ENCODE measurements around the gene SZRD1.

SZRD1 gene

DNA sequence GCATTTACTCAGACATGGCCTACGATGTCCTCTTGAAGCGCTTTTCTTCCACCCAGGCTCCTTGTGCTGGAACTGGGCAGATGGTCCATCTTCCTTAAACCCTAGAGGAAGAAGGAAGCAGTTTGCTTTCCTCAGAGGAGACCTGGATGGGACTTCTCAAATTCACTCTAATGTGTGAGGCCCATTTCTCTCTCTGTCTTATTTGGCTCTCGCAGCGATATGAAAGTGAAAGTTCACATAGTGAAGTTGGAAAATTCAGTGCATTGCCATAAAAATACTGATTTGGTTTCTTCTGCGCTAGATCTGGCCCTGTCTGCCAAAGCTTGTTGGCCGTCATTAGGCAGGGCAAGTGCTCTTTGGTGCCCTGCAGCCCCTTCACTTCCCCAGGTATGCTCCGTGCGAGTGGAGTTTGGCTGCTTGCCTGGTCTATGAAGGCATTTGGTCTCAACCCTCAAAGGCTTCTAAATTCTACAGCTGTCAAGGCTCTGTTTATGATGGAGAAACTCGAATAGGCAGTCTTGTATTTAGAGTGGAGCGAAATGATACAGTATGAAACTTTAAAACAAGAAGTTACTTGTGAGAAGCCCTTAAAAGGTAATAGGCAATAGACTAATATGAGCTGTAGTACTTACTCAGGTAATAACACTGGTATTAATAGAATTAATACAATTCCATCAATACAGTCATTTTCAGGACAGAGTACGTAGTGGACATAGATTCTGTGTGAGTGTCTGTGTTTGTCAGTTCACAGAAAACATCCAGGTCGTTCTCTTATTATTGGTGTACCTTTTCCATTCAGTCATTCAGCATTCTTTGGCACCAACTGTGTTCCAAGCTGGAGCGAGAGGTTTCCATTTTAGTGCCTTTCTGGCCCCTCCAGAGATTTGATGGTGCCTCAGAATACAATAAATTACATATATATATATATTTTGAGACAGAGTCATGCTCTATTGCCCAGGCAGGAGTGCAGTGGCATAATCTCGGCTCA, 20.5 kb downstream of the SZRD1 start:
- H3K36me3 ChIP-seq (ENCODE audit: control insufficient read depth, low read depth, low read length), result no peaks in the 10 kb centered on the region
- H3K27me3 ChIP-seq (ENCODE audit: control insufficient read depth, insufficient read depth, low read length), result no peaks in the 10 kb centered on the region
- peaks cover 30% of the 10 kb centered on the region for H3K4me1 ChIP-seq (ENCODE audit: control insufficient read depth, low read depth, low read length)
- no peaks in the 10 kb centered on the region for H3K9me3 ChIP-seq (ENCODE audit: control insufficient read depth, low read depth, low read length)
- H3K9ac ChIP-seq (ENCODE audit: low read length), result no peak overlapping the region
- no peak overlapping the region for H3K4me3 ChIP-seq (ENCODE audit: low read length)
- no peak overlapping the region for H3K27ac ChIP-seq (ENCODE audit: low read length)

- Histone ChIP-seq H3K36me3 (ENCODE audit: control insufficient read depth, low read depth, low read length) (peaks cover 24% of the 10 kb centered on the region), H3K9me3 (ENCODE audit: control insufficient read depth, low read depth, low read length) (no peaks in the 10 kb centered on the region), H3K4me3 (ENCODE audit: low read length) (no peak overlapping the region), H3K9ac (ENCODE audit: low read length) (no peak overlapping the region), H3K27me3 (ENCODE audit: control insufficient read depth, insufficient read depth, low read length) (no peaks in the 10 kb centered on the region), H3K27ac (ENCODE audit: low read length) (no peak overlapping the region), H3K4me1 (ENCODE audit: control insufficient read depth, low read depth, low read length) (peaks cover 13% of the 10 kb centered on the region)
Observed at GRCh38 chr1:16391411-16391810, 24.4 kb downstream of the SZRD1 start.

DNA sequence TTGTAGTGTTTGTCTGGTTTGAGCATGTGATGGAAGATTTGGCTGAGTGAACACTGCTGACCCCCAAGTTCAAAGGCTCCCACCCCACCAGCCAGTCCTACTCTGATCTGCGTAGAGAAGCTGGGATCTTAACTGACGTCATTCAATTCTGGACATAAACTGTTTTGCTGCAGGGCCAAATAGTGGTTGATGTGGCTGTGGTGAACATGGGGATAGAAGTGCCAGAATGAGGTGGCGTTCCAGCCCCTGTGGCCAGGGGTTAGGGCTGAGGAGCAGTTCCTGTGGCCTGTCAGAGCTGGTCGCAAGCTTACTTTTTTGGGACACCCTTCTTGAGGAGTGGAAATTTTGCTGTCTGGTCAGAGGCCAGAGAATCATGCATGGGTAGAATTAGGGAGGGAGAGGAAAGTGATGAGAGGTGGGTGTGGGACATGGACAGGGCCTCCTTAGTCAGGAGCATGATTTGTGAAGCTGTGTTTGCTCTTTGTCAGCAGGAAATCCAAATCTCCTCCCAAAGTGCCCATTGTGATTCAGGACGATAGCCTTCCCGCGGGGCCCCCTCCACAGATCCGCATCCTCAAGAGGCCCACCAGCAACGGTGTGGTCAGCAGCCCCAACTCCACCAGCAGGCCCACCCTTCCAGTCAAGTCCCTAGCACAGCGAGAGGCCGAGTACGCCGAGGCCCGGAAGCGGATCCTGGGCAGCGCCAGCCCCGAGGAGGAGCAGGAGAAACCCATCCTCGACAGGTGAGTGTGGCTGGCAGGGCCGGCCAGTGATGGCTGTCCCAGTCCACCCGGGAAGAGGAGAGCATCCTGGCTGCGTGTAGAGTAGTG, 25.9 kb downstream of the SZRD1 start:
- Histone ChIP-seq H3K9me3 (ENCODE audit: control insufficient read depth, low read depth, low read length) (no peaks in the 10 kb centered on the region), H3K9ac (ENCODE audit: low read length) (no peak overlapping the region), H3K4me1 (ENCODE audit: control insufficient read depth, low read depth, low read length) (peaks cover 13% of the 10 kb centered on the region), H3K27me3 (ENCODE audit: control insufficient read depth, insufficient read depth, low read length) (no peaks in the 10 kb centered on the region), H3K36me3 (ENCODE audit: control insufficient read depth, low read depth, low read length) (peaks cover 25% of the 10 kb centered on the region), H3K4me3 (ENCODE audit: low read length) (no peak overlapping the region), H3K27ac (ENCODE audit: low read length) (no peak overlapping the region)

- peaks cover 25% of the 10 kb centered on the region for H3K36me3 ChIP-seq (ENCODE audit: control insufficient read depth, low read depth, low read length)
- no peak overlapping the region for H3K27ac ChIP-seq (ENCODE audit: low read length)
- H3K4me3 ChIP-seq (ENCODE audit: low read length), result no peak overlapping the region
- peaks cover 13% of the 10 kb centered on the region for H3K4me1 ChIP-seq (ENCODE audit: control insufficient read depth, low read depth, low read length)
- H3K9me3 ChIP-seq (ENCODE audit: control insufficient read depth, low read depth, low read length), result no peaks in the 10 kb centered on the region
- H3K27me3 ChIP-seq (ENCODE audit: control insufficient read depth, insufficient read depth, low read length), result no peaks in the 10 kb centered on the region
- H3K9ac ChIP-seq (ENCODE audit: low read length), result no peak overlapping the region
Observed at GRCh38 chr1:16393570-16394521, 26.8 kb downstream of the SZRD1 start.

DNA sequence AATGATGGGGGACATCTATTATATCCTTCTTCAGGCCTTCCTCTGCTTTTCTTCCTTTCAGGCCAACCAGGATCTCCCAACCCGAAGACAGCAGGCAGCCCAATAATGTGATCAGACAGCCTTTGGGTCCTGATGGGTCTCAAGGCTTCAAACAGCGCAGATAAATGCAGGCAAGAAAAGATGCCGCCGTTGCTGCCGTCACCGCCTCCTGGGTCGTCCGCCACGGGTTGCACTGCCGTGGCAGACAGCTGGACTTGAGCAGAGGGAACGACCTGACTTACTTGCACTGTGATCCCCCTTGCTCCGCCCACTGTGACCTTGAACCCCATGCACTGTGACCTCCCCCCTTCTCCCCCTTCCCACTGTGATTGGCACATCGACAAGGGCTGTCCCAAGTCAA, 27.9 kb downstream of the SZRD1 start:
- no peak overlapping the region for H3K27ac ChIP-seq (ENCODE audit: low read length)
- H3K9ac ChIP-seq (ENCODE audit: low read length), result no peak overlapping the region
- H3K9me3 ChIP-seq (ENCODE audit: control insufficient read depth, low read depth, low read length), result no peaks in the 10 kb centered on the region
- peaks cover 13% of the 10 kb centered on the region for H3K4me1 ChIP-seq (ENCODE audit: control insufficient read depth, low read depth, low read length)
- no peaks in the 10 kb centered on the region for H3K27me3 ChIP-seq (ENCODE audit: control insufficient read depth, insufficient read depth, low read length)
- H3K36me3 ChIP-seq (ENCODE audit: control insufficient read depth, low read depth, low read length), result peaks cover 25% of the 10 kb centered on the region
- no peak overlapping the region for H3K4me3 ChIP-seq (ENCODE audit: low read length)

DNA sequence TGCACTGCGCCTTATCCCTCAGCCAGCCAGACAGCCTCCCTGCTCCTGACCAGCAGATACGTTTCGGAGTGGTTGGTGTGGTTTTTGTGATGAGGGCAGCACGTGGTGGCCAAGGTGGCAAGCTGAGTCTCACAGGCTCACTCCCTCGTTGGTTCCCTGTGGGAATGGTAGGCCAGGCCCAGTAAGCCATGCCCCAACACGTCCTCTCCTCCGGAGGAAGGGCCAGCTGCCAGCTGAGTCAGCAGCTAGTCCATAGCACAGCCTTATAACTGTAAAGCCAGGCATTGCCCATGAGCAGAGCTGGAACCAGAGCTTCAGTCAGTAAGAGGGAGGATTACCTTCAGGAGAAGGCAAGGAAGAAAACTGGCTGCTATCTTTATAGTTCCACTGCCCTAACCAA, 29.5 kb downstream of the SZRD1 start:
- H3K27me3 ChIP-seq (ENCODE audit: control insufficient read depth, insufficient read depth, low read length), result no peaks in the 10 kb centered on the region
- H3K9ac ChIP-seq (ENCODE audit: low read length), result no peak overlapping the region
- H3K4me3 ChIP-seq (ENCODE audit: low read length), result no peak overlapping the region
- H3K4me1 ChIP-seq (ENCODE audit: control insufficient read depth, low read depth, low read length), result peaks cover 9% of the 10 kb centered on the region
- H3K27ac ChIP-seq (ENCODE audit: low read length), result no peak overlapping the region
- no peaks in the 10 kb centered on the region for H3K9me3 ChIP-seq (ENCODE audit: control insufficient read depth, low read depth, low read length)
- peaks cover 25% of the 10 kb centered on the region for H3K36me3 ChIP-seq (ENCODE audit: control insufficient read depth, low read depth, low read length)

DNA sequence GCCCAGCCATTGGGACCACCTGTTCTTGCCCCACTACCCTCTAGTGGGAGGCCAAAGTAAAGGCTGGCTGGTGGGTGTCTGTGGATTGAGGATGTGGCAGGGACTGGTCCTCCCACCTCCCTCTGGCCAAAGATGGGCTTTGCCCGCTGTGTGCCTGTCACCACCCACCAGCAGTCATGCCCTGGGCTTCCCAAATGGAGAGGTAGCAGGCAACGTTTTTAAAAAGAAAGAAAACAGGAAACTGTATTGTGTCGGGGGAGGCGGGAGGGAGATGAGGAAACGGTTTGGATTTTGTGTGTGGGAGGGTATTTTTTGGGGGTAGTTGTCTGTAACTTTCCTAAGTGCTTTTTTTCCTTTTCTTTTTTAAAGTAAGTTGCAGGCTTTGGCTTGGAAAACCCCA, 30.1 kb downstream of the SZRD1 start:
- H3K4me1 ChIP-seq (ENCODE audit: control insufficient read depth, low read depth, low read length), result peaks cover 9% of the 10 kb centered on the region
- H3K9ac ChIP-seq (ENCODE audit: low read length), result no peak overlapping the region
- H3K27me3 ChIP-seq (ENCODE audit: control insufficient read depth, insufficient read depth, low read length), result no peaks in the 10 kb centered on the region
- H3K36me3 ChIP-seq (ENCODE audit: control insufficient read depth, low read depth, low read length), result peaks cover 25% of the 10 kb centered on the region
- H3K27ac ChIP-seq (ENCODE audit: low read length), result no peak overlapping the region
- no peak overlapping the region for H3K4me3 ChIP-seq (ENCODE audit: low read length)
- no peaks in the 10 kb centered on the region for H3K9me3 ChIP-seq (ENCODE audit: control insufficient read depth, low read depth, low read length)

DNA sequence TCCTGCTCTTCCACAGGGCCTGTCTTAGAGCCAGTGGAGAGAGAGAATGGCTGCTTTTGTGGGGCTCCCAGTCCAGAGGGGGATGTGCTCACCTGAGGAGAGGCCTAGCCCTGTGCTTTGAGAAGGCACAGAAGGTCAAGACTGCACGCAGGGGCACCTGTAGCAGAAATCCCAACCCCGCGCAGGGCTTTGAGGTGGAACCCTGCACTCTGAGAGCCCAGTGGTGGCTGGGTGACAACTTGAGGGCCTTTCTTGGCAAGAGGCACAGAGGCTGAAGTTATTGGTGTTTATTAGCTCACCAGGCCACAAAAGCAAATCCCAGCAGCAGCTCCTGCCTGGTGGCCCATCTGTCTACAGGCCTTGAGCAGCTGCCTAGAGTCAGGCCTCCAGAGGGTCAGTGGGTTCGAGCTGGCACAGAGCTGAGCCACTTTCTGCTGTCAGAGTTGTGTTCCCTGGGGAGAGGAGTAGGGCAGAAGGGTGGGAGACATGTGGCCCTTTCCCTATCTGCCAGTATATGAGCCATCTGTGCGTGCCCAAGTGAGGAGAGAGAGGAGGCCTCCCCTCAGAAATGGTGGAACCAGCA, 31.4 kb downstream of the SZRD1 start:
- no peak overlapping the region for H3K4me3 ChIP-seq (ENCODE audit: low read length)
- H3K36me3 ChIP-seq (ENCODE audit: control insufficient read depth, low read depth, low read length), result peaks cover 25% of the 10 kb centered on the region
- H3K9ac ChIP-seq (ENCODE audit: low read length), result no peak overlapping the region
- H3K9me3 ChIP-seq (ENCODE audit: control insufficient read depth, low read depth, low read length), result no peaks in the 10 kb centered on the region
- H3K27ac ChIP-seq (ENCODE audit: low read length), result no peak overlapping the region
- no peaks in the 10 kb centered on the region for H3K4me1 ChIP-seq (ENCODE audit: control insufficient read depth, low read depth, low read length)
- H3K27me3 ChIP-seq (ENCODE audit: control insufficient read depth, insufficient read depth, low read length), result no peaks in the 10 kb centered on the region

DNA sequence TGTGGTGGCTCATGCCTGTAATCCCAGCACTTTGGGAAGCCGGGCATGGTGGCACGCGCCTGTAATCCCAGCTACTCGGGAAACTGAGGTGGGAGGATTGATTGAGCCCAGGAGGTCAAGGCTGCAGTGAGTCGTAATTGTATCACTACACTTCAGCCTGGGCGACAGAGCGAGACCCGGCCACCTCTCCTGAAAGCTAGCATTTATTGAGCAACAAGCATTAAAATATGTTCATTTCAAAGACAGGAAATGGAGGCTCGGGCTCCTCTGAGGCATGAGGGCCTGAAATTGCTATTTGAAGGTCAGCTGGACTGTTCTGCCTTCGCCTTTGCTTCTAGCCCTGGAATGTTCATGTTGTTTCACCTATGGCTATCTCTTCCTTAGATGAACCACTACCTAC, 35.7 kb downstream of the SZRD1 start:
- Histone ChIP-seq H3K36me3 (ENCODE audit: control insufficient read depth, low read depth, low read length) (no peaks in the 10 kb centered on the region), H3K4me1 (ENCODE audit: control insufficient read depth, low read depth, low read length) (no peaks in the 10 kb centered on the region), H3K9me3 (ENCODE audit: control insufficient read depth, low read depth, low read length) (no peaks in the 10 kb centered on the region), H3K27me3 (ENCODE audit: control insufficient read depth, insufficient read depth, low read length) (no peaks in the 10 kb centered on the region), H3K9ac (ENCODE audit: low read length) (no peak overlapping the region), H3K4me3 (ENCODE audit: low read length) (no peak overlapping the region), H3K27ac (ENCODE audit: low read length) (no peak overlapping the region)

- Histone ChIP-seq H3K4me1 (ENCODE audit: control insufficient read depth, low read depth, low read length) (no peaks in the 10 kb centered on the region), H3K4me3 (ENCODE audit: low read length) (no peak overlapping the region), H3K36me3 (ENCODE audit: control insufficient read depth, low read depth, low read length) (no peaks in the 10 kb centered on the region), H3K9me3 (ENCODE audit: control insufficient read depth, low read depth, low read length) (no peaks in the 10 kb centered on the region), H3K27me3 (ENCODE audit: control insufficient read depth, insufficient read depth, low read length) (no peaks in the 10 kb centered on the region), H3K27ac (ENCODE audit: low read length) (no peak overlapping the region), H3K9ac (ENCODE audit: low read length) (no peak overlapping the region)
Observed at GRCh38 chr1:16405441-16405840, 38.4 kb downstream of the SZRD1 start.

Data from iPS-18a (cell line).